HepG2 (cell line): ENCODE results near the gene CASTOR1. TPM values are rescaled to one million over a fixed set of nuclear protein-coding genes. Genes with fewer than 3 reads are reported as not detected.

Experiments
- ATAD3A ChIP-seq: sonication (generic); formaldehyde crosslinking; IDR thresholded peaks from 2 replicates; pipeline ENCODE4 v1.4.0; 2020; ENCODE audit warnings: missing genetic modification reagents
- CAMTA2 ChIP-seq: sonication (generic); formaldehyde crosslinking; IDR thresholded peaks from 2 replicates; pipeline ENCODE4 v1.4.0; 2020; ENCODE audit warnings: mild to moderate bottlenecking, missing genetic modification reagents, borderline replicate concordance
- ELF4 ChIP-seq: sonication (generic); formaldehyde crosslinking; IDR thresholded peaks from 2 replicates; pipeline ENCODE4 v1.5.0; 2020; ENCODE audit warnings: missing genetic modification reagents, mild to moderate bottlenecking, moderate library complexity, borderline replicate concordance
- IRF2 ChIP-seq: IDR thresholded peaks from 2 replicates; pipeline ENCODE4 v1.6.1; 2018; ENCODE audit warnings: missing genetic modification reagents, missing compliant biosample characterization
- MXI1 ChIP-seq: IDR thresholded peaks from 3 replicates; pipeline ENCODE4 v1.6.1; 2012; ENCODE audit warnings: low read depth, low read length, inconsistent platforms, borderline replicate concordance
- NBN ChIP-seq: fragments of 450-650 bp; conservative IDR thresholded peaks from 2 replicates; pipeline ENCODE4 v1.6.1; 2017
- NR2F6 ChIP-seq, 2 experiments: IDR thresholded peaks; 2 replicates each; pipeline ENCODE4 v1.6.1; 2016; ENCODE audit warnings: antibody characterized with exemption in 1 of 2, mild to moderate bottlenecking in 1 of 2
- PREB ChIP-seq: sonication (generic); formaldehyde crosslinking; IDR thresholded peaks from 2 replicates; pipeline ENCODE4 v1.4.0; 2020; ENCODE audit warnings: missing genetic modification reagents
- SALL1 ChIP-seq: sonication (generic); formaldehyde crosslinking; IDR thresholded peaks from 2 replicates; pipeline ENCODE4 v1.8.0; 2022; ENCODE audit warnings: mild to moderate bottlenecking, missing genetic modification reagents
- SNAPC2 ChIP-seq: sonication (generic); formaldehyde crosslinking; IDR thresholded peaks from 2 replicates; pipeline ENCODE4 v1.8.1; 2022; ENCODE audit warnings: mild to moderate bottlenecking, missing genetic modification reagents
- SRSF4 ChIP-seq: fragments of 200-400 bp; formaldehyde crosslinking; IDR thresholded peaks from one replicate; pipeline ENCODE4 v1.6.1; 2018; ENCODE audit warnings: mild to moderate bottlenecking, low read depth, low read length, moderate library complexity; ENCODE audit not compliant: poor library complexity, severe bottlenecking
- TCF7 ChIP-seq: sonication (generic); IDR thresholded peaks from 2 replicates; pipeline ENCODE4 v1.6.1; 2016; ENCODE audit warnings: antibody characterized with exemption, low read depth
- ZBTB26 ChIP-seq: IDR thresholded peaks from 2 replicates; pipeline ENCODE4 v1.6.1; 2016; ENCODE audit warnings: missing compliant biosample characterization, missing genetic modification reagents, borderline replicate concordance
- ZBTB7B ChIP-seq: sonication (generic); formaldehyde crosslinking; IDR thresholded peaks from 2 replicates; pipeline ENCODE4 v1.4.0; 2020; ENCODE audit warnings: missing genetic modification reagents
- ZNF18 ChIP-seq: sonication (generic); formaldehyde crosslinking; IDR thresholded peaks from 2 replicates; pipeline ENCODE4 v1.8.0; 2022; ENCODE audit warnings: mild to moderate bottlenecking, missing genetic modification reagents; ENCODE audit not compliant: insufficient replicate concordance
- ZNF232 ChIP-seq: sonication (generic); formaldehyde crosslinking; IDR thresholded peaks from 2 replicates; pipeline ENCODE4 v1.4.0; 2020; ENCODE audit warnings: missing genetic modification reagents, borderline replicate concordance
- ZNF30 ChIP-seq: sonication (generic); formaldehyde crosslinking; IDR thresholded peaks from 2 replicates; pipeline ENCODE4 v1.5.0; 2020; ENCODE audit warnings: mild to moderate bottlenecking, missing genetic modification reagents
- ZNF629 ChIP-seq: sonication (generic); formaldehyde crosslinking; conservative IDR thresholded peaks from 2 replicates; pipeline ENCODE4 v1.5.0; 2020; ENCODE audit warnings: missing genetic modification reagents
- ZNF674 ChIP-seq: sonication (generic); formaldehyde crosslinking; IDR thresholded peaks from 2 replicates; pipeline ENCODE4 v1.5.0; 2020; ENCODE audit warnings: low read depth, mild to moderate bottlenecking, missing genetic modification reagents
- ZNF879 ChIP-seq: sonication (generic); formaldehyde crosslinking; IDR thresholded peaks from 2 replicates; pipeline ENCODE4 v1.8.1; 2023; ENCODE audit warnings: missing genetic modification reagents
- ZNF883 ChIP-seq: sonication (generic); formaldehyde crosslinking; IDR thresholded peaks from 2 replicates; pipeline ENCODE4 v1.5.1; 2020; ENCODE audit warnings: mild to moderate bottlenecking, missing genetic modification reagents; ENCODE audit errors: not compliant biosample characterization
- polyA plus RNA-seq, 8 experiments: library from polyadenylated mRNA; depleted of rRNA in 3 of 8; stranded (reverse) in 7 of 8; unstranded in 1 of 8; fragments of >200 nt; fragmentation: Illumina TruSeq in 4 of 8; extraction: Trizol in 4 of 8; gene quantifications; 2 replicates each; pipeline versions ENCODE4 v1.2.1 to v1.2.3, GENCODE V29; 2011 to 2016; ENCODE audit warnings: low read depth in 4 of 8, missing spikeins in 1 of 8, mixed read lengths in 1 of 8; ENCODE audit not compliant: insufficient read depth in 1 of 8
- total RNA-seq, 5 experiments: library from RNA; depleted of rRNA; stranded (reverse); fragments of >200 nt; fragmentation: Illumina TruSeq; extraction: Trizol; gene quantifications; 2 replicates each; pipeline ENCODE4 v1.2.3, GENCODE V29; 2016; ENCODE audit warnings: low read depth in 1 of 5
- TF ChIP-seq, protein P1 (sequence below): sonication (generic); formaldehyde crosslinking; IDR thresholded peaks from 2 replicates; pipeline ENCODE4 v1.4.0; 2020; ENCODE audit warnings: low read depth, mild to moderate bottlenecking, missing genetic modification reagents
- TF ChIP-seq, protein P2 (sequence below): sonication (generic); formaldehyde crosslinking; IDR thresholded peaks from 2 replicates; pipeline ENCODE4 v1.4.0; 2020; ENCODE audit warnings: missing genetic modification reagents

Gene CASTOR1
- total and polyA plus RNA-seq, 2 of the 13 experiments (the other 11 are each of a cell fraction or from before 2014, with no cell fraction given), result 2.6 to 4.4 TPM

- TF ChIP-seq ZNF18, result no peak
- TF ChIP-seq SNAPC2 (CRISPR knock-in tag), result no peak
- TF ChIP-seq TCF7, result no peak
- no peak for TF ChIP-seq NR2F6 (IDR thresholded peaks at IDR 0.05)
- TF ChIP-seq NR2F6 (CRISPR knock-in tag; IDR thresholded peaks at IDR 0.05), result no peak
- TF ChIP-seq CAMTA2, result no peak
- no peak for TF ChIP-seq ZNF879 (CRISPR knock-in tag)
- TF ChIP-seq ZNF30, result no peak
- no peak for TF ChIP-seq ATAD3A (CRISPR knock-in tag)
- peak; percentile 59 for TF ChIP-seq ZNF883 (CRISPR knock-in tag)
- TF ChIP-seq ZNF629, result no peak
- TF ChIP-seq, protein P1, sequence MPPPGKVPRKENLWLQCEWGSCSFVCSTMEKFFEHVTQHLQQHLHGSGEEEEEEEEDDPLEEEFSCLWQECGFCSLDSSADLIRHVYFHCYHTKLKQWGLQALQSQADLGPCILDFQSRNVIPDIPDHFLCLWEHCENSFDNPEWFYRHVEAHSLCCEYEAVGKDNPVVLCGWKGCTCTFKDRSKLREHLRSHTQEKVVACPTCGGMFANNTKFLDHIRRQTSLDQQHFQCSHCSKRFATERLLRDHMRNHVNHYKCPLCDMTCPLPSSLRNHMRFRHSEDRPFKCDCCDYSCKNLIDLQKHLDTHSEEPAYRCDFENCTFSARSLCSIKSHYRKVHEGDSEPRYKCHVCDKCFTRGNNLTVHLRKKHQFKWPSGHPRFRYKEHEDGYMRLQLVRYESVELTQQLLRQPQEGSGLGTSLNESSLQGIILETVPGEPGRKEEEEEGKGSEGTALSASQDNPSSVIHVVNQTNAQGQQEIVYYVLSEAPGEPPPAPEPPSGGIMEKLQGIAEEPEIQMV, result no peak
- TF ChIP-seq IRF2 (CRISPR knock-in tag), result no peak
- TF ChIP-seq ZBTB26 (CRISPR knock-in tag), result no peak
- no peak for TF ChIP-seq NBN
- 0 out of 2 replicates have a peak, but pooled peaks have one; percentile 3 for TF ChIP-seq ZNF232 (CRISPR knock-in tag)
- no peak for TF ChIP-seq MXI1
- peak; percentile 16; the same call in 1 of the 2 replicates for TF ChIP-seq SALL1
- no peak for TF ChIP-seq PREB (CRISPR knock-in tag)
- TF ChIP-seq ZNF674, result no peak
- TF ChIP-seq SRSF4, result no peak
- TF ChIP-seq ELF4 (CRISPR knock-in tag), result no peak
- TF ChIP-seq, protein P2, sequence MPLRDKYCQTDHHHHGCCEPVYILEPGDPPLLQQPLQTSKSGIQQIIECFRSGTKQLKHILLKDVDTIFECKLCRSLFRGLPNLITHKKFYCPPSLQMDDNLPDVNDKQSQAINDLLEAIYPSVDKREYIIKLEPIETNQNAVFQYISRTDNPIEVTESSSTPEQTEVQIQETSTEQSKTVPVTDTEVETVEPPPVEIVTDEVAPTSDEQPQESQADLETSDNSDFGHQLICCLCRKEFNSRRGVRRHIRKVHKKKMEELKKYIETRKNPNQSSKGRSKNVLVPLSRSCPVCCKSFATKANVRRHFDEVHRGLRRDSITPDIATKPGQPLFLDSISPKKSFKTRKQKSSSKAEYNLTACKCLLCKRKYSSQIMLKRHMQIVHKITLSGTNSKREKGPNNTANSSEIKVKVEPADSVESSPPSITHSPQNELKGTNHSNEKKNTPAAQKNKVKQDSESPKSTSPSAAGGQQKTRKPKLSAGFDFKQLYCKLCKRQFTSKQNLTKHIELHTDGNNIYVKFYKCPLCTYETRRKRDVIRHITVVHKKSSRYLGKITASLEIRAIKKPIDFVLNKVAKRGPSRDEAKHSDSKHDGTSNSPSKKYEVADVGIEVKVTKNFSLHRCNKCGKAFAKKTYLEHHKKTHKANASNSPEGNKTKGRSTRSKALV (CRISPR knock-in tag), result no peak
- TF ChIP-seq ZBTB7B (CRISPR knock-in tag), result no peak
Measured at GRCh38 chr22:30326706-30327362, 37.5 kb upstream of the CASTOR1 start, which contains the start of gene TBC1D10A (continued).
